ENCODE measurements around the gene KCTD20.
"Not testable (repeated sequence)": the region's sequence is repeated elsewhere in the genome, so short reads cannot be mapped to it uniquely, and the experiment has no call there.

The KCTD20 gene

DNA sequence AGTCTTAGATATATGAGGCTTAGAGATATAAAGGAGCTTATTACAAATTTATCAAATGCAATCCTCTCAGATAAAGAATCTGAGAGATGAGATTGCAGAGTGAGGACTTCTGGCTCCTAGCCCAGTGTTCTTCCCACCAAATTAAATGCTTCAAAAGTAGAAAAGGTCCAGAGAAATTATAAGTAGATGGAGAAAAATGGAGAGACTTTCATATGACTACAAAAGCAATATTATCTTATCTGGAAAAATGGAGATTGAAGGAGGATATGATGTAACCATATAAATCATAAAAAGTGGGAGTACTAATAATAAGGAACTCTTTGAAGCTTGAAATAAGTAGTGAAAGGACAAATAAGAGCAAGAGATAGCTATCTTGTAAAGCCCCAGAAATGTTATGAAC lies 2.8 kb downstream of the KCTD20 start:
- DNase-seq, result no peak

DNA sequence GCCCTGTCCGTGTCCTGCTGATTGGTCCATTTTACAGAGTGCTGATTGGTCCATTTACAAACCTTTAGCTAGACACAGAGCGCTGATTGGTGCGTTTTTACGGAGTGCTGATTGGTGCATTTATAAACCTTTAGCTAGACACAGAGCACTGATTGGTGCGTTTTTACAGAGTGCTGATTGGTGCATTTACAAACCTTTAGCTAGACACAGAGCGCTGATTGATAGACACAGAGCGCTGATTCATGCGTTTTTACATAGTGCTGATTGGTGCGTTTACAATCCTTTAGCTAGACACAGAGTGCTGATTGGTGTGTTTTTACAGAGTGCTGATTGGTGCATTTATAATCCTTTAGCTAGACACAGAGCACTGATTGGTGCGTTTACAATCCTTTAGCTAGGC lies 6.4 kb downstream of the KCTD20 start:
- not testable (repeated sequence) for DNase-seq

DNA sequence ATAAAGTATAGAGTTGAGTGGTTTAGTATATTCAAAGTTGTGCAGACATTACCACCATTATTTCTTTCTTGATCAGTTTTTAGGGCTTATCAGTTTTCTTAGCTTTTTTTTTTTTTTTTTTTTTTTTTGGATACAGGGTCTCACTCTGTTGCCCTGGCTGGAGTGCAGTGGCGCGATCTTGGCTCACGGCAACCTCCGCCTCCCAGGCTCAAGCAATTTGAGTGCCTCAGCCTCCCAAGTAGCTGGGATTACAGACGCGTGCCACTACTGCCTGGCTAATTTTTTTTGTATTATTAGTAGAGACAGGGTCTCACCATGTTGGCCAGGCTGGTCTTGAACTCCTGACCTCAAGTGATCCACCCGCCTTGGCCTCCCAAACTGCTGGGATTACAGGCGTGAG lies 10.1 kb downstream of the KCTD20 start:
- not testable (repeated sequence) for DNase-seq

DNA sequence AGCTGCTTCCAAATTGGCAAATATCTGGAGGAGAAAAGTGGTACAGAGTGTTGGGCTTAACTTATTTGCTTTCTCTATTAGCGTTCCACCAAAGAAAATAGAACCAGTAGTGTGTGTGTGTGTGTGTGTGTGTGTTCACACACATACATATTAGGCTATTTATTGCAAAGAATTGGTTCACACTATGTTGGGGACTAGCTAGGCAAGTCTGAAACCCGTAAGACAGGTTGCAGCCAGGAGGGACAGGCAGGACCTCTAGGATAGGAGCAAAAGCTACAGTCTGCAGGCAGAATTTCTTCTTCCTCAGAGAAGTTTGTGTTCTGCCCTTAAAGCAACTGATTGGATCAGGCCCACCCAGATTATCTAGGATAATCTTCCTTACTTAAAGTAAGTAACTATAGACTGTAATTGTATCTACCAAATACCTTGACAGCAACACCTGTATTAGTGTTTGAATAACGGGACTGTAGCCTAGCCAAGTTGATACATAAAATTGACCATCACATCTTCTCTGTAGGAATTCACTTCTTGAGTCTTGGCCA lies 12.8 kb downstream of the KCTD20 start:
- DNase-seq, result no peak

DNA sequence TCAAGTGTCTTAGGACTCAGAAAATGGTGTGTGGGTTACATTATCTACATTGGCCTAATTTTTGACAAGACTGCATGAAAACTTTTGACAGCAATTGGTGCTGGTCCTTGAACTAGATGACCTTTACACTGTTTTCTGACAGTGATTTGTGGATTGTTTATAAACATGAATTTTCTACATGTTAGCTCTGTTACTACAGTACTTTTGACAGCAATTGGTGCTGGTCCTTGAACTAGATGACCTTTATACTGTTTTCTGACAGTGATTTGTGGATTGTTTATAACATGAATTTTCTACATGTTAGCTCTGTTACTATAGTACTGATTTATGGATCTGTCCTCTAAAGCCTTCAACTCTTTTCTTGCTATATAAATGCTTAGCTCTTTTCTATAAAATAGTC lies 16.7 kb downstream of the KCTD20 start:
- no peak for DNase-seq

DNA sequence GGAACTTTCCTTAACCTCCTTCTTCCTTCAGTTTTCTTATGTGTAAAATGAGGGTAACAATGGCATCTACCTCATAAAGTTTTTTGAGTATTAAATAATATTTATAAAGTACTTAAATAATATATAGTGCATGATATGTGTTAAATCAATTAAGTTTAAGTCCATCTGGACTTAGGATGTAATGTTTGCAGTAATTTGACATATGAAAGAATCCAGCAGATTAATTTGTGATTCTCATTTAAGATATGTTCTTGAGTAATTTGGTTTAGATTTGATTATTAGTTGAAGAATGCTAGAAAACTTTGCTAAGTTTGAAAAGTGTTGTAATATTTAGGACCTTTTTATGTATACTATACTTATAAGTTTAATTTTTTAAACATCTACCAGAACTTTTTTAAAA lies 18.1 kb downstream of the KCTD20 start:
- DNase-seq, result no peak

DNA sequence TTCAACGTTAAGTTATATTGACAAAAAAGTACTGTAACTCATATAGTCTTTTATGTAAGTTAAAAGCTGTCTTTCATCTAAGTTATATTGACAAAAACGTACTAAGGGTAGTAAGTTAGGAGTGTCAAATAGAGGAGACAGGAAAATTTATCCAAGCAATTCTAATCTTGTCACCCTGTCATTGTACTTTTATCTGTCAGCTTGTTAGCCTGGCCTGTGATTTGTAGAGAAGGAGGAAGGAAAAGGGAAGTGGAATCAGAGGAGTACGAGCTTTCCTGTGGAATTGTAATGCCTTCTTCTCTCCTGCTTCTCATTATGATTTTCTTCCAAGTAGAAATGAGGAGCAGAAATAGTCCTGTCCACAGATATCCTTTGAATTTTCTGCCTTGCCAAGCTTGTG lies 18.8 kb downstream of the KCTD20 start:
- no peak for DNase-seq

DNA sequence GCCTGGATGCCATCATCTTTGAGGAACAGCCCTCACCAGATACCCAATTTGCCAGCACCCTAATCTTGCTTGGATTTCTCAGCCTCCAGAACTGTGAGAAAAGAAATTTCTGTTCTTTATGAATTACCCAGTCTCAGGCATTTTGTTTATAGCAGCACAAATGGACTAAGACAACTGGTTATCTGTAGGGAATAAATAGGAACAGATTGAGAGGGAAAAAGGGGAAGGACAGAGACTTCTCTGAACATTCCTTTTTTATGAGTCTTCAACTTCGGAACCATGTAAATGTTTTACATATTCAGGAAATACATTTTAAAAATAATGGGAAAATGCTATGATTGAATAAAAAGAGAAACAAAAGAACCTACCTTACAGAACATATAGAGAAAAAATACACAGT lies 20.9 kb downstream of the KCTD20 start:
- no peak for DNase-seq

DNA sequence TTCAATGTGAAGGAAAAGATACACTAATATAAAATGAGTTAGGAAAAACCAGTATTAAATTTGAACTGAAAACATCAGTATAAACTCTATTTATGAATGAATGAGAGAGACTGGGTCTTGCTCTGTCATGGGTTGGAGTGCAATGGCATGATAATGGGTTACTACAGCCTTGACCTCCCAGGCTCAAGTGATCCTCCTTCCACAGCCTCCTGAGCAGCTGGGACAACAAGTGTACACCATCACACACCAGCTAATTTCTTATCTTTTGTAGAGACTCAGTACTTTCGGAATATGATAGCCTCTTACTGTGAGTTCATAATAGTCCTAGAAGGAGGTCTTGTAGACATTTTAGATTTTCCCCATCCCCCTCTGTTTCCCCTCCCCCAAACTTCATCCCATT lies 21.4 kb downstream of the KCTD20 start:
- DNase-seq, result no peak

DNA sequence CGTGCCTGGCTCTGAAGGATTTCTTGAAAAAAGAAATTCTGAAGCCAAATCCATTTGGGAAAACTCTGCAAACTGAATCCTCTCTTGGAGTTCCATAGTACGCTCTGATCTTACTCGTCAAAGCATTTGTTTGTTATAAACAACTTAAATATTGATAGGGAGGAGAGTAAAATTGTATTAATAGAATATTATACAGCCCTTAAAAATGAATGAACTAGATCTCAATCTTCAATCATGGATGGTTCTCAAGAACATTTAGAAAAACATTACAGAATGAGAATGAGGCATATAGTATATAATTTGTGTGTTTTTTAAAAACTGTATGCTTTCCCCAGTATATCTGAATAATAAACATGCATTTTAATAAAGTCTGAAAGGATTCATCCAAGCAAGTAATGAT lies 24.8 kb downstream of the KCTD20 start:
- DNase-seq, result no peak

DNA sequence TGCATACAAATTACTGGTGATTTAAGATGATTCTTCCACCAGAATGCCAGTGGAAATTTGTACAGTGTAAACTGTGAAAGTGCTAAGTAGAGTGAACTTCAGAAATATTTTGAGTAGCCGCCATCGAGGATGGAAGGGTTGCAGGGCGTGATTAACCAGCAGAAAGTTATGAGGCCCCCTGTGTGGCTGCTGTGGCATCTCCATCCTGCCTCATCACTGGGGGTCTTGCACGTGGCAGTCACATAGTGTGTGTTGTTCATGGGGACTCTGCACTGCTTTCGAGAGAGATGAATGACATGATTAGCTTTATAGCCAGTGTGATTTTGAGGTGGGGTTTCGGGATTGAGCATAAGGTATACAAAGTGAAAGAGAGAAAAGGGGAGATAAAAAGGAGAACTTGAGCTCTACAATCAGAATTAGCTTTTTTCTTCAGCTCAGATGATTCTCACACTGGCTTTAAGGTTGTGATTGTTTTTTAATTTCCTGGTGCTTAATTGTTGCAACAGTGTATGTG lies 26.4 kb downstream of the KCTD20 start:
- no peak for DNase-seq

DNA sequence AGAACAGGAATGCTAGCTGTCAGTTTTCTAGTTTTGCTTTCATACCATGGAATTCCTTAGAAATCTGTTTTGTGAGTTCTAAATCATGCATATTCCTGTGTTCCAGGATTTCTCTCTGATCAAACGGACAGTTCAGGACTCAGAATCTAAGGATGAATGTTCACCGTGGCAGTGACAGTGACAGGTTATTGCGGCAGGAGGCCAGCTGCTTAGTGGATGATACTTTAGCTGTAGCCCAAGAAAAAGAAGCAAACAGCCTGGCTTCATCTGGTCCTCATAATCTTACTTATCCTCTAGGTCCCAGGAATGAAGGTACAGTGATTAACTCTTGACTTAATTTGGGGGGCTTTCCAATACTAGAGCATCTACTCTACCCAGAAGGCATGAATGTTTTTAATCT lies 27.1 kb downstream of the KCTD20 start:
- no peak for DNase-seq

DNA sequence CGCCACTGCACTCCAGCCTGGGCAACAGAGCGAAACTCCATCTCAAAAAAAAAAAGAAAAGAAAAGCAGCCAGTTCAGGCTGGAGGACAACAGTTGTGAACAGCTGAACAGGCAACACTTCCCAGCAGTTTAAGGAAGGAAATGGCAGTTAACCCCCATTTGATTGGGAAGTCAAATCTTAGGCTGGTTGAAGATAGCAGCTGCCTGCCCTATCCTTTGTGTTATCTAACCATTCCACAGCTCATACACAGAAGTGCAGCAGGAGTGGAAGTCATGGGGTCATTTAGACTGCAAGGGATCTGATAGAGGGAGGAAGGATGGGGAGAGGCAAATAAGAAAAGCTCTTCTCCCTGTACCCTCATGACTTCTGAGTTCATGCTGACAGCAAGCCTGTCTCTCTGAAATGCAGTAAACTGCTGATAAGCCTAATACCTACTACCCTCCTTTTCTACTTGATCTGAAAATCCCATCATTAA lies 35.3 kb downstream of the KCTD20 start:
- DNase-seq, result no peak

DNA sequence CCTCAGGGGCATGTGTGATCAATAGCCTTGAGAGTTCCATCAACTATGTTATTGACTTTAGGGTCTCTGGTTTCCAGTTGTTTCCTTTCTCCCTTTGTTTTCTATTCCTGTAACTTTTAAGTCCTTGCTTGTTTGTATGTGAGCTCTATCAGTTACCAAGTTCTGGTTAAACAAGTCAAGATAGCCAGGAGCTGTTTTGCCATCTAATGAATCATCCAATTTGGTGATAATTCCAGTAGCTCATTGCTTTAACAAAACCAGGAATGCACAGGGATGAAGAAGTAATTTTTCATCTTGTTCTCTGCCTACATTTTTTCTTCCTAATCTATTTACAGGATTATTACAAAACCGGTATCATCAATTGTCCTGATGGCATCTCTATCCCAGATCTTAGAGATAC lies 36.5 kb downstream of the KCTD20 start:
- no peak for DNase-seq

DNA sequence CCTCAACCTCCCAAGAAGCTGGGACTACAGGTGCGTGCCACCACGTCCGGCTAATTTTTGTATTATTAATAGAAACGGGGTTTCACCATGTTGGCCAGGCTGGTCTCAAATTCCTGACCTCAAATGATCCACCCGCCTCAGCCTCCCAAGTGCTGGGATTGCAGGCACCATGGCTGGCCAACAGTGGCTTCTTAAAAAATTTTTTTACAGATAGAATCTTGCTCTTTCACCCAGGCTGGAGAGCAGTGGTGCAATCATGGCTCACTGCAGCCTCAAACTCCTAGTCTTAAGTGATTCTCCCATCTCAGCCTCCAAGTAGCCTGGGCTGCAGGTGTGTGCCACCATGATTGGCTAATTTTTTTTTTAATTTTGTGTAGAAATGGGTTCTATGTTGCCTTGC lies 40.5 kb downstream of the KCTD20 start:
- DNase-seq, result not testable (repeated sequence)

DNA sequence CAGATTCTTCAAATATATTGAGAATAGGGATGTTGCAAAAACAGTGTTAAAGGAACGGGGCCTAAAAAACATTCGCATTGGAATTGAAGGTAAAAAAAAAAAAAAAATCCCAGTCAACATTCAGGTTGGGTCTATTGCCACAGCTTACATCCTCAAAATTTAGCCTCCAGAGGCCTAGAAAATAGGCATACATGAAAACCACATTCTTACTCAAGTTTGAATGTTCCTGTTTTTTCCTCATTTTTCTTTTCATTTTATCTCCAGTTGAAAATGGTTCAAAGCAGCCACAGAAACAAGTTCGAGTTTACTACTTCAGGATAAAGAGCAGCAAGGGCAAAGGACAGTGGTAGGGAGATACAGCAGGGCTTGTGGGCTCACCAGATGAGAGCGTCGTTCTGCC lies 41.9 kb downstream of the KCTD20 start:
- no peak for DNase-seq

DNA sequence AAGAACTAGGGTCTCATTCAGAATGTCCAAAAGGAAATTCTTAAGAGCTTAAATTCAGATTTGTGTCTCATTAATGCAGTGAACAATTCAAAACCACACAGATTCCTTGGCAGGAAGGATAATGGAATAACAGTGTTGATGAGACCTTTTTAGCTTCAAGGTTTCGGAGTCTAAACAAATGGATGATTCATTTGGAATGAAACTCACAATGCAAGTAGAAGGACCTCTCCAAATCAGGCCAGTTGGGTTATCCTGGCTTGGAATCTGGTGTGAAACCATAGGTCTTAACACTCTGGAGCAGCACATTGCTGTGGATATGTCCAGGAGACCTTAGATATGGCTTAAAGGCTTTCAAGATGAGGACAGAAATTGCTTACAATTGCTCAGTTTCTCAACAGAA lies 44.9 kb downstream of the KCTD20 start:
- no peak for DNase-seq

DNA sequence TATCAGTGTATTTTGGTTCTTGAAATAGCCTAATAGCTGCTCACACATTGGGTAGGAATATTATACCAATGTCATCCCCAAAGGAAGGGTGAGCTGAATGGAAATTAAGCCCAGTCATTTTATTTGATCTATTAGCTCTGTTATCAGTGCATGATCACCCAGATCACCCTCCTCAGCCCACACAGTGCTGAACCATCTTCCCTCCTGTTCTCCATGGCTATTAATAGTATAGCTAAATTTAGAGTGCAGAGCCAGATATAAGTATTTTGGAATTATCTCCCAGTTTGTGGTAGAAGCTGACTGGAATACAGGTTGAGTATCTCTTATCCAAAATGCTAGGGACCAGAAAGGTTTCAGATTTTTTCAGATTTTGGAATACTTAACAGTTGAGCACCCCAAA lies 45.4 kb downstream of the KCTD20 start:
- DNase-seq, result no peak

DNA sequence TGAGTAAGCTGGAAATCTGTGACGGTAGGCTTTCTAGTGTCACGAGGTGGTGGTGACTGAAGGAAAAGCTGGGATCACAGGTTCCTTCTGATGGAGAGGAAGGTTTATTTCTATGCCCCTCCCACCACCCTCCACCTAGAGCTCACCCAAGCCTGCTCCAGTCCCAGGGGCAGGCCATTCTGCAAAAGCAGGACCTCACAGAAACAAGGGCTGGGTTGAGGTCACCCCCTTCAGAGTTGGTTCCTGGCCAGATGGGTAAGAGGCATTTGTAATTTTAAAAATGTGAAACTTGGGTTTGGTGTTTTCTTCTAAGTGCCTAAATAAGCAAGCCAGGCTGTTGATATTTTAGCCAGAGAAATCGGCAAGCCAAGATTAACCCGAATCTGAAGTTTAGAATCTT lies 46.6 kb downstream of the KCTD20 start:
- no peak for DNase-seq

DNA sequence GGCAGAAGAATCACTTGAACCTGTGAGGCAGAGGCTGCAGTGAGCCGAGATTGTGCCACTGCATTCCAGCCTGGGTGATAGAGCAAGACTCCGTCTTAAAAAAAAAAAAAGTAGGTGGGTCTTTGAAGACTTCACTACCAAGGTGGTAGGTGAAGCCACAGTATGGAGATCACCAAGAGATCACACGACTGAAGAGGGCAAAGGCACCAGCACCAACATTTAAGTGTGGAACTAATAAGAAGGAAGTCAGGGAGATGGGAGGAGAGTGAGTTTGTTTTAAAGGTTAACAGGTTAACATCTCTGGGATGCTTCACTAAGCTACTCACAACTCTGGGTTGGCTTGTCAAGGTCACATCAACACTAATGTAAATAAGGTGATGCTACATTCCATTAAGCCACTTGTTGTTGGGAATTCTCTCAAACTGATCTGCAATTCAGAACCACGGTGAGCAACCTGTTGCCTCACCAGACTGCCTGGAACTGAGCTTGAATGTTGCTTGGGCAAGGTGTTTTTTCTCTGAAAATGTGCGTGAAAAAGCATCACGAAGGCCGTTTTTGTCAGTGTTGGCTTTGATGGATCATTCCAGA lies 48.7 kb downstream of the KCTD20 start:
- no peak for DNase-seq

DNA sequence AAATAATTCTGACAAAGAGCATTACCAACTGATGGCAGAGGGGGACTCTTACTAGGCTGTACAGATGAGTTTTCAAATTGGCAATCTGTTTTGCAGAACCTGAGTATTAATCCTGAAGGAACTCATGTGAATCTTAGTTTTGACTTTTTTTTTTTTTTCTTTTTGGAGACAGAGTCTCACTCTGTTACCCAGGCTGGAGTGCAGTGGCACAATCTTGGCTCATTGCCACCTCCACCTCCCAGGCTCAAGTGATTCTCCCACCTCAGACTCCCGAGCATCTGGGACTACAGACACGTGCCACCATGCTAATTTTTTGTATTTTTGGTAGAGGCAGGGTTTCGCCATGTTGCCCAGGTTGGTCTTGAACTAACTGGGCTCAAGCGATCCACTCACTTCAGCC lies 49.3 kb downstream of the KCTD20 start:
- DNase-seq, result peak; percentile 73

DNA sequence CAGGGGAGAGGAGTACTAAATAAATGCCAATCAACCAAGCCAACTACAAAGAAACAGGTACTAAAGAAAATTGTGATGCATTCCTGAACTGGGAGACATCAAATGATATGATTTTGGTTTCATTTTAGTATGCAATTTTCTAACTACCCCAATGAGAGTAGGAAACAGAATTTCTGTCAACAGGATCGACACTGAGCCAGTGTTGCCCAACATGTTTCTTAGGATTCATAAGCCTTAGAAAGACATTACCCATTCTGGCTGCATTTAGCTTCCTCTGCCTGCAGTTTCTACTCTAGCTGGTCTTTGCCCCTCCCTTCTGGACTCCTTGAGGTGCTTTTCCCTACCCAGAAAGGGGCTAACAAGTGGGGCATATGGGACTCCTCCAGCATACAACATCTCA lies 49.8 kb downstream of the KCTD20 start:
- no peak for DNase-seq

DNA sequence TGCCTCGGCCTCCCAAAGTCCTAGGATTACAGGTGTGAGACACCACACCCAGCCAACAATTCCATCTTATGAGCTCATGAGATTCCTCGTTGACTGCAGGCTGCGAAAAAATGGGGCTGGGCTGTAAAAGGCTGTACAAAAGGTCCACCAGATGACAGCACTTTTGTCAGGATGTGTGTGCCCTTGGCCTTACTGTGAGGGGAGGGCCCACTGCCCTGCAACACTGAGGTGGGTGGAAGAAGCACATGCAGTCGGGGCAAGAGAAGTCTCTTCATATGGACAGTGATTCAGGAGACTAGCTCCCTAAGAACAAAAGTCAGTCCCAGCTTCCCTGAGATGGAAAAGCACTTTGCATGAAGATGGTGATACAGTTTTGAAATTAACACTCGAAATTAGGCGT lies 50.5 kb downstream of the KCTD20 start:
- DNase-seq, result no peak

DNA sequence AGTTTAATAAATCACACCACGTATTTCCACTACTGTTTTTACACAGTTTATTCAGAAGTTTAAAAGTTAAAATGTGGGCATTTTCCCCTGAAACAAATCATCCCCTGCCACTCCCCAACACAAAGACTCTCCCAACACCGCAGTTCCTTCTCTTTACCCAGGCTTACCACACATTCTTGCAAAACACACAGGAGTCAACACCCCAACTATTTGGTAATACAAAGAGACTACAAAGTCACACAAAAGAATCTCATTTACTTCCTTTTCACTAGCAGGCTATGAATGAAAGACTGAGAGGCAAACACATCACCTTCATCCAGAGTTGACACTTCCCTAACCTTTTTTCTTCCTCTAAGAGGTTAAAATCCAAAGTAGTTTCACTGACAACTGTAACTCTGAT lies 51.1 kb downstream of the KCTD20 start:
- no peak for DNase-seq

DNA sequence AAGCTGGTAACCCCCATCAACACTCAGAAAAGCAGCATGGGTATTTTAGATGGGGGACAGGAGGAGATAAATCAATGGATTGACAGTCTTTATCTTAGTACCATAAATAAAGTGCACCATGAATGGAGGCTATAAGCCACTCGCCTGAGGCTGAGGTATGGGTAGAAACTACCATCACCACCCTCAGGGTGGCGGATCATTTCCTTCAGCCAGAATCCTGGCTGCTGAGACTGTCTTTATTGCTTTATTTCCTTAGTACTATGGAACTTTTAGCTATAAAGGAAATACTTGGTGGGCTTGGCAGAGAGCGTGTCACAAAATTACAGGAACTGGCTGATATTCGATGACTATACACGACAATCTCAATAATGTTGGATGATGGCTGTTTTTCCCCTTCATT lies 52.3 kb downstream of the KCTD20 start:
- DNase-seq, result no peak

Measured in NCI-H2171 treated with DMSO at 0.1 percent for 48 hours (cell line).